CD14-positive monocyte (primary cell): ENCODE data around the gene EIF4ENIF1. TPM values are rescaled to one million over a fixed set of nuclear protein-coding genes. Genes with fewer than 3 reads are reported as not detected.

Source experiments
- DNase-seq, 3 donors: peaks; one replicate each; pipeline ENCODE4 v3.0.0-alpha.2; 2011 to 2022
- H2AFZ ChIP-seq: 2 replicates; pipeline ENCODE4 v1.6.0; 2012; ENCODE audit warnings: mild to moderate bottlenecking, low read depth, low read length, inconsistent platforms; ENCODE audit not compliant: insufficient read depth, poor library complexity, severe bottlenecking
- H3K27ac ChIP-seq, 2 donors: 1 replicate in 1 of 2; 2 replicates in 1 of 2; pipeline ENCODE4 v1.5.1; 2012 to 2013; ENCODE audit warnings: low read length in 2 of 2, control low read depth in 1 of 2, inconsistent platforms in 1 of 2, low read depth in 1 of 2, mild to moderate bottlenecking in 1 of 2
- H3K27me3 ChIP-seq, 2 donors: one replicate each; pipeline versions ENCODE4 v1.6.0 to v1.6.1; 2011 to 2013; ENCODE audit warnings: low read length in 2 of 2; ENCODE audit not compliant: control insufficient read depth in 2 of 2, insufficient read depth in 2 of 2
- H3K36me3 ChIP-seq, 2 donors: replicated peaks in 1 of 2; 1 replicate in 1 of 2; 2 replicates in 1 of 2; pipeline versions ENCODE4 v1.5.1 to v1.6.1; 2012 to 2013; ENCODE audit warnings: low read length in 2 of 2, control low read depth in 1 of 2, inconsistent platforms in 1 of 2, mild to moderate bottlenecking in 1 of 2; ENCODE audit not compliant: insufficient read depth in 2 of 2, control insufficient read depth in 1 of 2
- H3K4me1 ChIP-seq, 2 donors: 1 replicate in 1 of 2; 2 replicates in 1 of 2; pipeline versions ENCODE4 v1.5.1 to v1.6.1; 2012 to 2013; ENCODE audit warnings: low read length in 2 of 2, control low read depth in 1 of 2, inconsistent platforms in 1 of 2, mild to moderate bottlenecking in 1 of 2, moderate library complexity in 1 of 2; ENCODE audit not compliant: insufficient read depth in 2 of 2, control insufficient read depth in 1 of 2
- H3K4me2 ChIP-seq: replicated peaks from 2 replicates; pipeline ENCODE3; 2012; ENCODE audit warnings: low read length, moderate library complexity, mild to moderate bottlenecking; ENCODE audit not compliant: poor library complexity, severe bottlenecking; ENCODE audit errors: extremely low read depth
- H3K4me3 ChIP-seq, 3 experiments: fragments of 200-600 bp in 1 of 3; sonication (generic) in 1 of 3; replicated peaks in 1 of 3; 1 replicate in 2 of 3; 2 replicates in 1 of 3; pipeline ENCODE4 v1.5.1; 2011 to 2013; ENCODE audit warnings: low read length in 3 of 3, mild to moderate bottlenecking in 3 of 3, control low read depth in 2 of 3, low read depth in 2 of 3, inconsistent platforms in 1 of 3, moderate library complexity in 1 of 3
- H3K79me2 ChIP-seq: 2 replicates; pipeline ENCODE4 v1.6.0; 2012; ENCODE audit warnings: mild to moderate bottlenecking, control low read depth, inconsistent platforms, low read length, moderate library complexity; ENCODE audit not compliant: insufficient read depth
- H3K9ac ChIP-seq: 2 replicates; pipeline ENCODE4 v1.6.0; 2017; ENCODE audit warnings: low read length, mild to moderate bottlenecking; ENCODE audit not compliant: insufficient read depth, poor library complexity, severe bottlenecking
- H3K9me3 ChIP-seq, 2 donors: replicated peaks in 1 of 2; 1 replicate in 1 of 2; 2 replicates in 1 of 2; pipeline versions ENCODE4 v1.5.1 to v1.6.1; 2012 to 2013; ENCODE audit warnings: low read length in 2 of 2, control low read depth in 1 of 2; ENCODE audit not compliant: control insufficient read depth in 1 of 2, insufficient read depth in 1 of 2
- H4K20me1 ChIP-seq: 2 replicates; pipeline ENCODE4 v1.6.0; 2012; ENCODE audit warnings: mild to moderate bottlenecking, low read length, control low read depth, moderate library complexity; ENCODE audit not compliant: insufficient read depth
- H3K27ac Mint-ChIP-seq, 7 donors: one replicate each; pipeline ENCODE4 v1.8.0; 2020; ENCODE audit warnings: mild to moderate bottlenecking in 7 of 7, mixed read lengths in 7 of 7, moderate library complexity in 6 of 7, inconsistent platforms in 2 of 7
- H3K27me3 Mint-ChIP-seq, 3 donors: one replicate each; pipeline ENCODE4 v1.8.0; 2021 to 2022; ENCODE audit warnings: low read depth in 3 of 3, mild to moderate bottlenecking in 3 of 3, mixed read lengths in 3 of 3, moderate library complexity in 3 of 3, inconsistent platforms in 1 of 3
- H3K36me3 Mint-ChIP-seq, 2 donors: one replicate each; pipeline ENCODE4 v1.8.0; 2020; ENCODE audit warnings: mixed read lengths in 2 of 2, inconsistent platforms in 1 of 2, mild to moderate bottlenecking in 1 of 2
- H3K4me1 Mint-ChIP-seq: one replicate; pipeline ENCODE4 v1.8.0; 2020; ENCODE audit warnings: mild to moderate bottlenecking, mixed read lengths
- H3K4me3 Mint-ChIP-seq, 2 donors: one replicate each; pipeline ENCODE4 v1.8.0; 2020; ENCODE audit warnings: mild to moderate bottlenecking in 2 of 2, mixed read lengths in 2 of 2, moderate library complexity in 1 of 2
- H3K9me3 Mint-ChIP-seq, 7 donors: one replicate each; pipeline ENCODE4 v1.8.0; 2020 to 2022; ENCODE audit warnings: mixed read lengths in 7 of 7, mild to moderate bottlenecking in 6 of 7, moderate library complexity in 6 of 7, inconsistent platforms in 2 of 7
- WGBS: methylation state at CpG from one replicate; pipeline ENCODE4 v1.1.5; 2013; ENCODE audit warnings: missing lambda C conversion rate; ENCODE audit not compliant: insufficient coverage; 5-methylcytosine and 5-hydroxymethylcytosine counted together
- intact Hi-C, 2 donors: fragments of 100-400 bp; cut with micrococcal nuclease; formaldehyde crosslinking; loops; one replicate each; pipeline versions ENCODE4 v1.15.0 to v1.15.1; 2023
- polyA plus RNA-seq, 3 donors: library from polyadenylated mRNA; depleted of rRNA in 1 of 3; unstranded in 2 of 3; stranded (reverse) in 1 of 3; fragments of 300-500 nt in 2 of 3; fragments of >200 nt in 1 of 3; fragmentation: Illumina TruSeq in 2 of 3; gene quantifications; 1 replicate in 2 of 3; 2 replicates in 1 of 3; pipeline ENCODE4 v1.2.3, GENCODE V29; 2012 to 2021
- TF ChIP-seq, protein P1 (sequence below): fragments of 200-600 bp; IDR thresholded peaks from one replicate; pipeline ENCODE4 v1.8.0; 2022; ENCODE audit warnings: antibody characterized with exemption, mild to moderate bottlenecking

Gene EIF4ENIF1
- polyA plus RNA-seq, 3 donors: 2.5 to 17.0 (median 11.5) TPM

DNA sequence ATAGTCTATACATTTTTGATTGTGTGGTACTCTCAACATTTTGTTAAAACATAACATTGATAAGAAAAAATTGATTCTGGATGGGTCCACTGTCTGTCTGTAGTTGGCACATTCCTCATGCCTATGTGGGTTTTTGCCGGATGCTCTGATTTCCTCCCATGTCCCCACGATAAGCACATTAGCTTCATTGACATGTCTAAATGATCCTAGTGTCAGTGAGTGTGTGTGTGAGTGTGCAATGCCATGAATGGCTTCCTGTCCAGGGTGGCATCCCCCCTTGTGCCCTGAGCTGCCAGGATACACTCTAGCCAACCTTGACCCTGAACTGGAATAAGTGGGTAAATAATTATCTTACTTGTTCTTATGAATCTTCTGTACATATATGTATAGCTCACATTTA is 12.1 kb upstream of the EIF4ENIF1 start:
- Histone ChIP-seq H3K9me3 (no peaks in the 10 kb centered on the region), H3K27me3 (no peaks in the 10 kb centered on the region), H3K4me1 (peaks cover 8 to 11% of the 10 kb centered on the region in 2 donors), H3K9ac (no peak overlapping the region), H3K36me3 (no peaks in the 10 kb centered on the region), H4K20me1 (no peaks in the 10 kb centered on the region), H3K27ac (no peak overlapping the region), H3K4me3 (no peak overlapping the region), H3K79me2 (peaks cover 15% of the 10 kb centered on the region), H3K4me2 (no peak overlapping the region), H2AFZ (no peak overlapping the region)
- intact Hi-C loops: no loop called here
- Mint-ChIP-seq H3K9me3 (peaks cover 0 to 4% (median 0%) of the 10 kb centered on the region in 7 donors), H3K36me3 (peaks cover 2 to 14% of the 10 kb centered on the region in 2 donors), H3K4me3 (no peak overlapping the region), H3K27ac (no peak overlapping the region), H3K4me1 (peaks cover 15% of the 10 kb centered on the region), H3K27me3 (peaks cover 0 to 2% (median 2%) of the 10 kb centered on the region in 3 donors)
- no peak for DNase-seq
- TF ChIP-seq, protein P1, sequence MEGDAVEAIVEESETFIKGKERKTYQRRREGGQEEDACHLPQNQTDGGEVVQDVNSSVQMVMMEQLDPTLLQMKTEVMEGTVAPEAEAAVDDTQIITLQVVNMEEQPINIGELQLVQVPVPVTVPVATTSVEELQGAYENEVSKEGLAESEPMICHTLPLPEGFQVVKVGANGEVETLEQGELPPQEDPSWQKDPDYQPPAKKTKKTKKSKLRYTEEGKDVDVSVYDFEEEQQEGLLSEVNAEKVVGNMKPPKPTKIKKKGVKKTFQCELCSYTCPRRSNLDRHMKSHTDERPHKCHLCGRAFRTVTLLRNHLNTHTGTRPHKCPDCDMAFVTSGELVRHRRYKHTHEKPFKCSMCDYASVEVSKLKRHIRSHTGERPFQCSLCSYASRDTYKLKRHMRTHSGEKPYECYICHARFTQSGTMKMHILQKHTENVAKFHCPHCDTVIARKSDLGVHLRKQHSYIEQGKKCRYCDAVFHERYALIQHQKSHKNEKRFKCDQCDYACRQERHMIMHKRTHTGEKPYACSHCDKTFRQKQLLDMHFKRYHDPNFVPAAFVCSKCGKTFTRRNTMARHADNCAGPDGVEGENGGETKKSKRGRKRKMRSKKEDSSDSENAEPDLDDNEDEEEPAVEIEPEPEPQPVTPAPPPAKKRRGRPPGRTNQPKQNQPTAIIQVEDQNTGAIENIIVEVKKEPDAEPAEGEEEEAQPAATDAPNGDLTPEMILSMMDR: no peak
- no CpG with 5 or more reads among the region's 2 CpGs for WGBS

- Mint-ChIP-seq H3K27me3 (peaks cover 0 to 3% (median 2%) of the 10 kb centered on the region in 3 donors), H3K27ac (peak overlapping the region in 6 of 7 donors; percentile 25 to 94 (median 90)), H3K36me3 (peaks cover 2 to 10% of the 10 kb centered on the region in 2 donors), H3K9me3 (peaks cover 0 to 4% (median 0%) of the 10 kb centered on the region in 7 donors), H3K4me3 (peak overlapping the region; percentile 92 to 96), H3K4me1 (peaks cover 13% of the 10 kb centered on the region)
- H3K27me3 ChIP-seq: no peaks in the 10 kb centered on the region
- H3K4me3 ChIP-seq: peak overlapping the region; percentile 49 to 93 (median 90)
- H4K20me1 ChIP-seq: no peaks in the 10 kb centered on the region
- peaks cover 16 to 22% of the 10 kb centered on the region in 2 donors for H3K4me1 ChIP-seq
- peak overlapping the region; percentile 62 for H3K9ac ChIP-seq
- TF ChIP-seq, protein P1: no peak
- intact Hi-C loops: loop anchor here (10.0 kb wide), 2 partner anchors 137 to 257 kb away; partner anchors contain the start of genes DEPDC5 (in 1 of the 2) and PRR14L (in 1 of the 2)
- H3K4me2 ChIP-seq: peak overlapping the region; percentile 95
- H3K79me2 ChIP-seq: peaks cover 11% of the 10 kb centered on the region
- WGBS: 40% methylated on average over 1 of the region's 10 CpGs
- peak overlapping the region; percentile 82 to 83 for H3K27ac ChIP-seq
- H3K36me3 ChIP-seq: no peaks in the 10 kb centered on the region
- no peak for DNase-seq
- no peaks in the 10 kb centered on the region for H3K9me3 ChIP-seq
- H2AFZ ChIP-seq: peak overlapping the region; percentile 97
Measured at GRCh38 chr22:31497148-31497938, 7.7 kb upstream of the EIF4ENIF1 start.
